GM19025 (cell line): Measurements from ENCODE around the gene MFAP4.

Experiments used
- ATAC-seq: cut with Tn5 transposase; IDR thresholded peaks from one replicate; pipeline ENCODE4 v1.9.1; 2021; ENCODE audit warnings: mild to moderate bottlenecking, low read depth, moderate library complexity; ENCODE audit not compliant: unreplicated experiment

MFAP4 gene

DNA sequence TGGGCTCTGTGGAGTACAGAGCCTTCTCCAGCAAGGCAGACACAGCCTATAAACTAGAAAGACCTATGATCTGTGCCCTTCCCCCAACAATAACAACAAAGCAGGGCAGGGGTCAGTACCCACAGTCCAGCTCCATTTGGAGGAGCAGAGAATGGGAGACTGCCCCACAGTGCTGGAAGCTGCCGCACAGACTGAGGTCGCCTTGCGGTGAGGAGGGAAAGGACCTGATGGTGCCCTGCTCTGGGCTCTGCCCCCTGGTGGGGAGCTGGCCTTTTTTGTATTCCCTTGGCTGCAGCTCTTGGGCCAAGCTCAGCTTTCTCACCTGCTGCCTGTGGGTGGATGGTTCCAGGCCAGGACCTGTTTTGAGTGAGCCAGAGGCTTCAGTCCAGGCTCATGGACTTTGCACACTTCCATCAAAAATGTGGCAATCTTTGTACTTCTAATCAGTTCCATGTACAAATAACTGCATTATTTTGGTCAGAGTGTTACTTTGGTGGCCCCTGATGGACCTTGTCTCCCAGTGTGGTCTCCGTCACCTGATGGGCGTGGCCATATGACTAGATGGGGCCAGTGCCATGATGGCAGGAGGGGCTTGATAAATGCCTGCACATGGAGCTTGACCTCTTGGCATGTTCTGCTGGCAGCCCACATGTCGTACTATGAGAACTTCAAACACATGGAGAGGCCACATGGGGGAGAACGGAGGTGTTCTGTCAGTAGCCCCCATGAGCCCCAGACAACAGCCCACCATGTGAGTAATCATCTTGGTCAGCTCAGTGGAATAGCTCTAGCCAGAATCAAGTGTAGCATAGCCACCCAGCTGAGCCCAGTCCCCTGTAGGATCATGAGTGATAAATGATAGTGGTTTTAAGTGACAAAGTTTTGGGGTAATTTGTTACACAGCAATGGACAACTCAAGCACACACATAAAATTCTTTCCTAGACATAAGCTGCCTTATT, 48.7 kb downstream of the MFAP4 start:
- no peak for ATAC-seq

DNA sequence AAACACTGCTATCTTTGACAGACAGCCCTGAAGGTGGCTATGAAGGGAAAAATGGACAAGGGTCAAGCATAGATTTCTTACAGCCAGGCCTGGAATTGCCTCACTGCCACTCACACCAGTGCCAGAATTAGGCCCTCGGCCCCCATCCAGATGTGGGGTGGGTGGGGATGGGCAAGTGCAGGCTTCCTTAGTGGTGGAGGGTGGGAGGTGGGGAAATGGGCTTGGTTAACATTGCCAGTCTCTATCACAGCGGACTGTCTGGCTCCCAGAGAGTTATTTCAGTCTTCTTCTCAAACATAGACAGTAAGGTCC, 49.3 kb downstream of the MFAP4 start:
- no peak for ATAC-seq

DNA sequence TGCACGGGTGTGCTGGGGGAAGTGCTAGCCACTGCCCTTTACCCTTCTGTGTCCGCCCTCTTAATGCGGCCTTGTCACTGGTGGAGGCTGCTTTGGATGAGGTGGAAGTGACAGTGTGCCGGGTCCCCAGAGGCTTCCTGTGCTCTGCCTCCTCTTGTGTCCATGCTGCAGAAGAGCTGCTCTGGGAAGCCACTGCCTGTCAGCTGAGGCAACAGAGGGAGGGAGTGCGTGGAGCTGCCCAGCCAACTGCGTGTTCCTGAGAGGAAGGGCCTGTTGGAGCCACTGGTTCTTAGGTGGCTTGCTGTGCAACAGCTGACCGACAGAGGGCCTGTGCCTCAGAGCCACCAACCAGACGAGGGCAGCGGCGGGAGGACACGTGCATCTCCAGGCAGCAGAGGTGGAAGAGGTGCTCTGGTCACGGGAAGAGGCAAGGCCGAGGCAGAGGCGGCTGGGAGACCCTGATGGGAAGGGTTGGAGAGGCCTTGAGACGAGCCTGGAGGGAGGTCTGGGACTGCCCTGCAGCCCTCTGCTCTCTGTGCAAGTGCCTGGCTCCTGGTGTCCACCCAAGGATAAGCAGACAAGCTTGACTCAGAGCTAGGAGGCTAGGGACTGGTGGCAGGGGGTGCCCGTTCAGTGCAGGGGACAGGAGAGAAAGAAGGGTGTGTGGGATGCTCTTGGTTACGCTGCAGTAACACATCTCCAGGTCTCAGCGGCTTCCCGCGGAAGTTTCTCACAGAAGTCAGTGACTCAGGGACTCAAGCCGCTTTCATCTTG, 49.9 kb downstream of the MFAP4 start:
- no peak for ATAC-seq

DNA sequence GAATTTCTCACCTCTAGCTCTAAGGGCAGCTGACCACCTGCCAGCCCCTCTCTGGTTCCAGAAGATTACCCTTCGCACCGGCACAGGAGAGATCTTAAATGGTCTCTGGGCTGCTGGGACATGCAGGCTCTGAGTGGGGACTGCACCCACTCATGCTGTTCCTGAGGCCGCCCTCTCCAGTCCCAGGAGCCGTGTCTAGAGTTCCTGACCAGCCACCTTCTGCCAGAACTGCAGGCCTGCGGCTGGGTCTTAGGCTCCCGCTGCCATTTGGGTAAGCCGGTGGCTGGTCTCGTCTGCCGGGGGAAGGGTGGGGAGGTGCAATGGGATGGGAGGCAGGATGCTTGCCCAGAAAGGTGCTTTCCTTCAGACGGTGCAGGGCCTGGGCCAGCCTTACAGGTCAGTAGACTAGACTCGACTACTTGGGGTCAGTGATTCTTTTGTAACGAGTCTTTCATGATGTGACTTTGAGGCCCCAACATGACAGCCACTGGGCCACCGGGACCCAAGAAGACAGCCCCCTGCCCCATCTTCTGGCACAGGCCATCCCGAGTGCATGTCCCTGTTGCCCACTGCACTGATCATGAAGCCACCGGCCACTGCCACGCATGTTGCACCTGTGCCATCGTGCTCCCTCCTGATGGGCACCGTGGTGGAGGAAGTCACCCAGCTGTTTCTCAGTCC, 50.9 kb downstream of the MFAP4 start:
- ATAC-seq, result no peak

DNA sequence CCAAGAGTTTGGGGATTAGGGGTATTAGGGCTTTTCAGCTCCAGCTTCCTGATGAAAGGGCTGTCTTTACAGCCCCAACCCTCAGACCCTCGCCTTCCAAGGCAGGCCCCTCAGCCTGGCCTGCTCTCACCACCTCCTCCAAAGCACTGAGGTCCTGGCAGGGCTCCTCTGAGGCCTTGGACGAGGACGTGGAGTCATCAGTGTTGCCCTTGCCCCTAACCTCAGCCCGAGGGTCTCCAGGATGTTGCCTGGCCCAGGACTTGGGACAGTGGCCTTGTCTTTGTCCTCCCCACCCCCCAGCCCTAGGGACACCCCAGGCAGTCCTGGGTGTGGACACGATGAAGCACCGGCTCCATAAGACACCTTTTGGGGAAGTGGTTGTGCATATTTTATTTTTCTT, 52.7 kb downstream of the MFAP4 start:
- no peak for ATAC-seq

DNA sequence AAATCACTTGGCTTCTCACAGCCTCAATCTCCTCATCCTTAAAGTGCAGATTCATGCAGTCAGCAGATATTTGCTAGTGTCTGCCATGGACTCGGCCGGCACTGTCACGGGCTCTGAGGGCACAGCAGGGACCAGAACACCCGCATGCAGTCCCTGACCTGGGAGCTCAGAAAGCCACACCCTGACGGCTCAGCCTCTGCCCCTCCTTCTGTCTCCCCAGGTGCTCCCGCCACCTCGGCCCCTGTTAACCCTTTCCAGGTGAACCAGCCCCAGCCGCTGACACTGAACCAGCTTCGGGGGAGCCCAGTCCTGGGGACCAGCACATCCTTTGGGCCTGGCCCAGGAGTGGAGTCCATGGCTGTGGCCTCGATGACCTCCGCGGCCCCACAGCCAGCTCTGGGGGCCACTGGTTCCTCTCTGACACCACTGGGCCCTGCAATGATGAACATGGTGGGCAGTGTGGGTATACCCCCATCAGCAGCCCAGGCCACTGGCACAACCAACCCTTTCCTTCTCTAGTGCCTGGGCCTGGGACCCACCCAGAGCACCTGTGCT, 53.2 kb downstream of the MFAP4 start:
- no peak for ATAC-seq
